ENCODE results near the gene ADCY2. TPM values are rescaled to one million over a fixed set of nuclear protein-coding genes. Genes with fewer than 3 reads are reported as not detected.
A peak's percentile ranks its signal among the peaks of the same experiment; 100 is the strongest.

ADCY2 gene
- total and polyA plus RNA-seq, 2 of the 13 experiments (the other 11 are each of a cell fraction or from before 2014, with no cell fraction given): not detected

DNA sequence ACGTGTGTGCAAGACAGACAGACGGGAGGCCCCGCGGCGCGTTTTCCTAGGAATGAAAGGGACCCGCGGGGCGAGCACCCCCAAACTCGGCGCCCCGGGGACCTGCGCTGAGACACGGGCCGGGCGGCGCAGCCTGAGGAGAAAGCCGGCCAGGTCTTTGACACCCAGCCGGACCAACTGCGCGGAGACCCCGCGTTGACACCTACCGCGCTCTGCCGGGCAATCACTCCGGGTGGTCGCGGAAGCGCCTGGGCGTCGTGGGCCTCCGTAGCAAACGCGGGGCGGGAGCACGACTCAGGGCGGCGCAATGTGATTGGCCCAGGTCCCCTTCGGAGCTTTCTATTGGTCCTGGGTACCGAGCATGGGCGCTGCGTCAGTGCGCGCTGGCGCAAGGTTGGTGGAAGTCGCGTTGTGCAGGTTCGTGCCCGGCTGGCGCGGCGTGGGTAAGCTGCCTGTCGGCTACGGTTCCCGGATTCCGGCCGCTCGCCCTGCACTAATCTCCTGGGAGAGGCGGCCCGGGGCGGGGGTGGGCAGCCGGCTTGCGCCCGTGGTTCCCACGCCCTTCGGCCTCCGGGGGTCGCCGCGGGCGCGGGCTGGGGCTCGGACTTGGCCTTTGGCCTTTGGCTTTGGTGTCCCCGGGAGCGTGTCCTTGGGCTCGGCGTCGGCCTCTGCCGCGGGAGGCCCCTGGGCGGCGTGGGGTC is 473.0 kb downstream of the ADCY2 start, which contains the start of the genes FASTKD3 and MTRR (continued):
- no peak for TF ChIP-seq RAD51 (IDR thresholded peaks at IDR 0.05; ENCODE audit: borderline replicate concordance)
- TF ChIP-seq TGIF2 (CRISPR knock-in tag; IDR thresholded peaks at IDR 0.05): peak; percentile 76; the same call in 1 of the 2 replicates
- peak; percentile 46; the same call in 1 of the 2 replicates for TF ChIP-seq FOXJ3 (CRISPR knock-in tag; IDR thresholded peaks at IDR 0.05; ENCODE audit: borderline replicate concordance)
- TF ChIP-seq RFXANK (CRISPR knock-in tag; IDR thresholded peaks at IDR 0.05): no peak
- peak; percentile 80 for TF ChIP-seq NR2C2 (CRISPR knock-in tag; IDR thresholded peaks at IDR 0.05; ENCODE audit: borderline replicate concordance)
- no peak for TF ChIP-seq HINFP (CRISPR knock-in tag; IDR thresholded peaks at IDR 0.05; ENCODE audit: low read depth)
- TF ChIP-seq NFATC3 (CRISPR knock-in tag; IDR thresholded peaks at IDR 0.05): no peak
- TF ChIP-seq BCL6 (CRISPR knock-in tag; IDR thresholded peaks at IDR 0.05): no peak
- peak; percentile 27; the same call in 1 of the 2 replicates for TF ChIP-seq RXRB (CRISPR knock-in tag; IDR thresholded peaks at IDR 0.05; ENCODE audit: borderline replicate concordance)
- no peak for TF ChIP-seq ZNF430 (CRISPR knock-in tag; IDR thresholded peaks at IDR 0.05)
- peak; percentile 75 for TF ChIP-seq MAX (IDR thresholded peaks at IDR 0.05)
- no peak for TF ChIP-seq CERS6 (CRISPR knock-in tag; IDR thresholded peaks at IDR 0.05)
- TF ChIP-seq TBX3 (IDR thresholded peaks at IDR 0.05; ENCODE audit: borderline replicate concordance): peak; percentile 42; the same call in 1 of the 2 replicates
- TF ChIP-seq LCORL (IDR thresholded peaks at IDR 0.05): no peak
- TF ChIP-seq LCORL (CRISPR knock-in tag; IDR thresholded peaks at IDR 0.05): peak; percentile 41; the same call in 1 of the 2 replicates
- no peak for TF ChIP-seq CHD4 (IDR thresholded peaks at IDR 0.05; ENCODE audit: borderline replicate concordance, low read length)
- TF ChIP-seq ZNF740 (CRISPR knock-in tag; IDR thresholded peaks at IDR 0.05): no peak
- peak; percentile 85; the same call in 1 of the 2 replicates for TF ChIP-seq KDM5B (CRISPR knock-in tag; IDR thresholded peaks at IDR 0.05; ENCODE audit: borderline replicate concordance)
- TF ChIP-seq ZFP90 (CRISPR knock-in tag; IDR thresholded peaks at IDR 0.05; ENCODE audit: borderline replicate concordance): peak; percentile 20; the same call in 1 of the 2 replicates
- TF ChIP-seq ZNF615 (CRISPR knock-in tag; IDR thresholded peaks at IDR 0.05; ENCODE audit: borderline replicate concordance): no peak
- TF ChIP-seq ZNF724P (CRISPR knock-in tag; IDR thresholded peaks at IDR 0.05; ENCODE audit: borderline replicate concordance): peak; percentile 75; the same call in 1 of the 2 replicates
- TF ChIP-seq, protein P1, sequence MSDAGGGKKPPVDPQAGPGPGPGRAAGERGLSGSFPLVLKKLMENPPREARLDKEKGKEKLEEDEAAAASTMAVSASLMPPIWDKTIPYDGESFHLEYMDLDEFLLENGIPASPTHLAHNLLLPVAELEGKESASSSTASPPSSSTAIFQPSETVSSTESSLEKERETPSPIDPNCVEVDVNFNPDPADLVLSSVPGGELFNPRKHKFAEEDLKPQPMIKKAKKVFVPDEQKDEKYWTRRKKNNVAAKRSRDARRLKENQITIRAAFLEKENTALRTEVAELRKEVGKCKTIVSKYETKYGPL (CRISPR knock-in tag; IDR thresholded peaks at IDR 0.05): no peak
- TF ChIP-seq, protein P2, sequence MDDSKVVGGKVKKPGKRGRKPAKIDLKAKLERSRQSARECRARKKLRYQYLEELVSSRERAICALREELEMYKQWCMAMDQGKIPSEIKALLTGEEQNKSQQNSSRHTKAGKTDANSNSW (CRISPR knock-in tag; IDR thresholded peaks at IDR 0.05; ENCODE audit: borderline replicate concordance): peak; percentile 80; the same call in 1 of the 2 replicates
- no peak for TF ChIP-seq PHB2 (IDR thresholded peaks at IDR 0.05; ENCODE audit: partially characterized antibody)
- TF ChIP-seq TSC22D2 (CRISPR knock-in tag; IDR thresholded peaks at IDR 0.05; ENCODE audit: borderline replicate concordance): no peak
- TF ChIP-seq KMT2A (CRISPR knock-in tag; IDR thresholded peaks at IDR 0.05): peak; percentile 89
- TF ChIP-seq ZNF530 (CRISPR knock-in tag; IDR thresholded peaks at IDR 0.05; ENCODE audit: low read depth): no peak
- no peak for TF ChIP-seq ZNF207 (IDR thresholded peaks at IDR 0.05; ENCODE audit: borderline replicate concordance)
